Panc1 (cell line): ENCODE data around the gene ANKRD33B.

Source experiments
- POLR2AphosphoS5 ChIP-seq: IDR thresholded peaks from 2 replicates; pipeline ENCODE4 v1.6.1; 2012; ENCODE audit warnings: mild to moderate bottlenecking, low read depth, low read length, moderate library complexity
- SIN3A ChIP-seq: IDR thresholded peaks from 2 replicates; pipeline ENCODE4 v1.6.1; 2012; ENCODE audit warnings: low read depth, mild to moderate bottlenecking, low read length, moderate library complexity, borderline replicate concordance; ENCODE audit not compliant: insufficient read depth
- TCF7L2 ChIP-seq: IDR thresholded peaks from 2 replicates; pipeline ENCODE4 v1.6.1; 2011; ENCODE audit warnings: mild to moderate bottlenecking, low read depth, low read length, inconsistent platforms
- TF ChIP-seq, protein P1 (sequence below): fragments of 450-650 bp; IDR thresholded peaks from 2 replicates; pipeline ENCODE4 v1.5.1; 2017; ENCODE audit warnings: mild to moderate bottlenecking
- TF ChIP-seq, protein P2 (sequence below), 2 experiments: IDR thresholded peaks; 2 replicates each; pipeline ENCODE4 v1.6.1; 2011 to 2012; ENCODE audit warnings: low read depth in 2 of 2, control low read depth in 1 of 2, low read length in 1 of 2, mild to moderate bottlenecking in 1 of 2, moderate library complexity in 1 of 2; ENCODE audit not compliant: insufficient read depth in 1 of 2

GRCh38 chr5:10533226-10533625, 30.6 kb upstream of the ANKRD33B start:
- TF ChIP-seq, protein P1, sequence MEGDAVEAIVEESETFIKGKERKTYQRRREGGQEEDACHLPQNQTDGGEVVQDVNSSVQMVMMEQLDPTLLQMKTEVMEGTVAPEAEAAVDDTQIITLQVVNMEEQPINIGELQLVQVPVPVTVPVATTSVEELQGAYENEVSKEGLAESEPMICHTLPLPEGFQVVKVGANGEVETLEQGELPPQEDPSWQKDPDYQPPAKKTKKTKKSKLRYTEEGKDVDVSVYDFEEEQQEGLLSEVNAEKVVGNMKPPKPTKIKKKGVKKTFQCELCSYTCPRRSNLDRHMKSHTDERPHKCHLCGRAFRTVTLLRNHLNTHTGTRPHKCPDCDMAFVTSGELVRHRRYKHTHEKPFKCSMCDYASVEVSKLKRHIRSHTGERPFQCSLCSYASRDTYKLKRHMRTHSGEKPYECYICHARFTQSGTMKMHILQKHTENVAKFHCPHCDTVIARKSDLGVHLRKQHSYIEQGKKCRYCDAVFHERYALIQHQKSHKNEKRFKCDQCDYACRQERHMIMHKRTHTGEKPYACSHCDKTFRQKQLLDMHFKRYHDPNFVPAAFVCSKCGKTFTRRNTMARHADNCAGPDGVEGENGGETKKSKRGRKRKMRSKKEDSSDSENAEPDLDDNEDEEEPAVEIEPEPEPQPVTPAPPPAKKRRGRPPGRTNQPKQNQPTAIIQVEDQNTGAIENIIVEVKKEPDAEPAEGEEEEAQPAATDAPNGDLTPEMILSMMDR, result no peak
- TF ChIP-seq POLR2AphosphoS5 (no peak), SIN3A (no peak), TCF7L2 (no peak)
- TF ChIP-seq, protein P2, sequence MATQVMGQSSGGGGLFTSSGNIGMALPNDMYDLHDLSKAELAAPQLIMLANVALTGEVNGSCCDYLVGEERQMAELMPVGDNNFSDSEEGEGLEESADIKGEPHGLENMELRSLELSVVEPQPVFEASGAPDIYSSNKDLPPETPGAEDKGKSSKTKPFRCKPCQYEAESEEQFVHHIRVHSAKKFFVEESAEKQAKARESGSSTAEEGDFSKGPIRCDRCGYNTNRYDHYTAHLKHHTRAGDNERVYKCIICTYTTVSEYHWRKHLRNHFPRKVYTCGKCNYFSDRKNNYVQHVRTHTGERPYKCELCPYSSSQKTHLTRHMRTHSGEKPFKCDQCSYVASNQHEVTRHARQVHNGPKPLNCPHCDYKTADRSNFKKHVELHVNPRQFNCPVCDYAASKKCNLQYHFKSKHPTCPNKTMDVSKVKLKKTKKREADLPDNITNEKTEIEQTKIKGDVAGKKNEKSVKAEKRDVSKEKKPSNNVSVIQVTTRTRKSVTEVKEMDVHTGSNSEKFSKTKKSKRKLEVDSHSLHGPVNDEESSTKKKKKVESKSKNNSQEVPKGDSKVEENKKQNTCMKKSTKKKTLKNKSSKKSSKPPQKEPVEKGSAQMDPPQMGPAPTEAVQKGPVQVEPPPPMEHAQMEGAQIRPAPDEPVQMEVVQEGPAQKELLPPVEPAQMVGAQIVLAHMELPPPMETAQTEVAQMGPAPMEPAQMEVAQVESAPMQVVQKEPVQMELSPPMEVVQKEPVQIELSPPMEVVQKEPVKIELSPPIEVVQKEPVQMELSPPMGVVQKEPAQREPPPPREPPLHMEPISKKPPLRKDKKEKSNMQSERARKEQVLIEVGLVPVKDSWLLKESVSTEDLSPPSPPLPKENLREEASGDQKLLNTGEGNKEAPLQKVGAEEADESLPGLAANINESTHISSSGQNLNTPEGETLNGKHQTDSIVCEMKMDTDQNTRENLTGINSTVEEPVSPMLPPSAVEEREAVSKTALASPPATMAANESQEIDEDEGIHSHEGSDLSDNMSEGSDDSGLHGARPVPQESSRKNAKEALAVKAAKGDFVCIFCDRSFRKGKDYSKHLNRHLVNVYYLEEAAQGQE (IDR thresholded peaks at IDR 0.05; ENCODE audit: insufficient read depth in 1 of 2, low read depth in 2 of 2, low read length in 1 of 2), result no peak
